IPS-NIHi7 (cell line): ENCODE measurements around the gene NLE1.
"Not testable (repeated sequence)": the region's sequence is repeated elsewhere in the genome, so short reads cannot be mapped to it uniquely, and the experiment has no call there.

Experiments
- DNase-seq: peaks from one replicate; pipeline ENCODE4 v3.0.0; 2012; ENCODE audit warnings: mixed read lengths; ENCODE audit errors: extremely low spot score

The NLE1 gene

DNA sequence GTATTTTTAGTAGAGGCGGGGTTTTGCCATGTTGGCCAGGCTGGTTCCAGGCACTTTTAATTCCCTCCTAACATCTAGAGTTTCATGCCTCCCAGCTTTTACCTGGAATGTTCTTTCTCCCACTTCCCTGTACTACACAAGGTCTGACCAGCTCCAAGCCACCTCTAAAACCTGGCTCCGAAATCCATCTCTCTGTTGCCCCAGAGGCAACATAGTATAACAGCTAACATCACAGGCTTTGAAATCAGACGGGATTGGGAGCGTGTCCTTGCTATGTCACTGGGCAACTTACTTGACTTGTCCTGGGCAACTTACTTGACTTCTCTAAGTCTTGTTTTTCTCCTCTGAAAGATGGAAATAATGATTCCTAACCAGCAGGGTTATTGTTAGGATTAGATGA lies 20.7 kb upstream of the NLE1 start:
- no peak for DNase-seq

- no peak for DNase-seq
Observed at GRCh38 chr17:35161281-35161761, 19.2 kb upstream of the NLE1 start.

DNA sequence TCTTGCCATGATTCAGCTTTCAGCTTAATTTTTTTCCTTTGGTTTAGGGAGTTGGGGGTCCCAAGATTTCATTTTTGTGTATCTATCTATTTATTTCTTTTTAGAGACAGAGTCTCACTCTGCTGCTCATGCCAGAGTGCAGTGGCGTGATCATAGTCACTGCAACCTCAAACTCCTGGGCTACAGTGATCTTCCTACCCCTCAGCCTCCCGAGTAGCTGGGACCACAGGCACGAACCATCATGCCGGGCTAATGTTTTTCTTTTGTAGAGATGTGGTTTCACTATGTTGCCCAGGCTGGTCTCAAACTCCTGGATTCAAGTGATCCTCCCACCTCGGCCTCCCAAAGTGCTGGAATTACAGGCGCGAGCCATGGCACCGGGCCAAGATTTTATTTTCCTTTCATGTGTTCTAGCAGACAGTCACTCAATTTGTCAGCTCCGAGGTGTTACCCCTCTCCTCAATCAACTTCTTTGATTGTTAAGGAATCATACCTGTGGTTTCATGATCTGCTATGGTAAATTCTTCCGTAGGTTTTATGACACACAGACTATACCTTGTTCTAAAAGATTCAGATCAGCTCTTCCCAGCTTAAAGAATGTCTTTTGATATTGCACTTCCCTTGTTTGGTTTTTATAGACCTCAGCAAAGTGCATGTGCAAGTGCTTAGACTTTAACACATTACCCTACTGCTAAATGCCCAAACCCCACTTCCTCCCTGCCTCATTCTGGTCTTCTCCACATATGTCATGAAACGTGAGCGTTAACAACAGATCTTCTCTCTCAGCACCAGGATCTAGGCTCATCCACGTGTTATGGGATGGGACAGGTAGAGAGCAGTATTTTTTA lies 18.5 kb upstream of the NLE1 start:
- DNase-seq: no peak

DNA sequence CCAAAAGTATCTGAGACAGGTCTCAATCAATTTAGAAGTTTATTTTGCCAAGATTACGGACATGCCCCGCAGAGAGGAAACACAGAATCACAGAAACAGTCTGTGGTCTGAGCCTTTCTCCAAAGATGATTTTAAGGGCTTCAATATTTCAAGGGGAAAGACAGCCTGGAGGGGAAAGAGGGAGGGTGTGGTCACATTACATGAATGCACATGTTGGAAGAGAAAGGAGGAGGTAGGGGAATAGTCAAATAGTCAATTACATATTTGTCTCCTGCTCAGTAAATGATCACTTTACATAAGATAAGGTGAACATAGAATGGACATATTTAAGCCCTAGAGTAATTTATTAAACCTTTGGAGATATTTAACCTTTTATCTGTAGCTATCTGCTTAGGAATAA lies 17.8 kb upstream of the NLE1 start:
- DNase-seq: no peak

GRCh38 chr17:35155246-35155645 lies 13.1 kb upstream of the NLE1 start:
- DNase-seq: no peak

GRCh38 chr17:35154196-35155165 lies 12.4 kb upstream of the NLE1 start:
- no peak for DNase-seq

DNA sequence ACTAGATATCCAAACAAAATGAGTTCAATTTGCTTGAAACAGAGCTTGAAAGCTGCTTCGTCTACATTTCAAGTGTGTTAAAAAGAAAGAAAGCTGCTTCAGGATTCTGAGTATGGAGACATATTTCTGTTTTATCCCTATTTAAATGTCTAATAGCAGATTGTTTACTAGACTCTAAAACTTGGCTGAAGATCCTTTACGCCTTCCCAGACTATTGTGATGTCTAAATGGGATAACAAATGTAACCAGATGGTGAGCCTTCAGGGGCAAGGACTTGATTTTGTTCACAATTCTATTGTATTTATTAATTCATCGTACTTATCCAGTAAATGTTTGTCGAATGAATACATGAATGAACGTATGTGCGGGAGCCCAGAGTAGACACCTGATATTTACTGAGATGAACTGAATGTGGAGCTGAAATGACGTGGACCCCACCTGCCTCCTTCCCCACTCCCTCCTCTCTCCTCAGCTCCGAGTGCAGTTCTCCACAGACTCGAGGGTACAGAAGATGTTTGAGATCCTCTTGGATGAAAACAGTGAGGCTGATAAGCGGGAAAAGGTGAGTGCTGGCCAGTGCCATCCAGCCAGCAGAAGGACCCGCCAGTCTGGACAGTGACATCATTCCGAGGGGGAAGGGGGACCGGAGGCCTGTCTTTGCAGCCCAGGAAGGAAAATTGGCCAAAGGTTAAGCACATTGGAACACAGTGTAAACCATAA lies 10.5 kb upstream of the NLE1 start:
- no peak for DNase-seq

- DNase-seq: not testable (repeated sequence)
Observed at GRCh38 chr17:35151080-35151479, 9.0 kb upstream of the NLE1 start.

DNA sequence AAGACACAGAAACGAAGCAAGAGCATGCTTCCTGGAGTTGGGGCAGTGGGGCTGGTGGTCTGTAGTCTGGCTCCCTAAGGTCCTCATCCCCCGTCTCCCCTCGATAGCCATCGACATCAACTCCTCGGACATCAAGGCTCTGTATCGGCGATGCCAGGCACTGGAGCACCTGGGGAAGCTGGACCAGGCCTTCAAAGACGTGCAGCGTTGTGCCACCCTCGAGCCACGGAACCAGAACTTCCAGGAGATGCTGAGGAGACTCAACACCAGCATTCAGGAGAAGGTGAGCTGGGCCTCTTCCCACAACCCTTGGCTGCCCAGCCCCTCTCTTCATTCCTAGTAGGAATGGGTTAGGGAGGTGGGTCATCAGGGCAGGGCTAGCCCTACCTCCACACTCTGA lies 7.8 kb upstream of the NLE1 start:
- DNase-seq: no peak

GRCh38 chr17:35148144-35148543 lies 6.0 kb upstream of the NLE1 start:
- no peak for DNase-seq

DNA sequence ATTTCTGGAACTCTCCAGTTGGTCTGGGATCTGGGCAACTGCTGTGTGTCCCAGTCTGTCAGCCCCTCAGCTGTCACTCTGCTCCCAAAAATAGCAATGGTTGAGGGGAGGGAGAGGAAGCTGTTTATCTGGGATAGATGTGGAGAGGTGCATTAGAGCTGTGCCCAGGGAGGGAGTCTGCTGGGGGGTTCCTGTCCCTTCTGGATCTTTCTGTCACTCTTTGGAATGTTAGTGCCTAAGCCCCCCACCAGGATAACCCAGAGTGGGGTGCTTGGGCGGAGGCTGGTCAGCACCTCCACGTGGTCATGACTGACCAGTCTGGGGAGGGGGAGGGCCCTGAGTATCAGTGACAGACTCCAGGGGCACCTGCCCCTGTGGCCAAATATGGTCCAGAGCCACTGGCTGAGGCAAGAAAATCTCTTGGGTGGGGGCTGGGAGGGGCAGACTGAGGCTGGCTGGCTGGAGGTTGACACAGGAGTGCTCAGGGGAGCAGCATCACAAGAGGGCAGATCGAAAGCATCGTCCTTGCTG lies 5.3 kb upstream of the NLE1 start, which contains the start of gene UNC45B:
TSS of gene UNC45B (plus strand) at position 443 of the 531 bp plus-strand sequence. CDS start 447 bp downstream, outside the sequence.
- DNase-seq: no peak

- DNase-seq: no peak
Observed at GRCh38 chr17:35146214-35146833, 4.2 kb upstream of the NLE1 start.

- no peak for DNase-seq
Observed at GRCh38 chr17:35144840-35145239, 2.7 kb upstream of the NLE1 start.

DNA sequence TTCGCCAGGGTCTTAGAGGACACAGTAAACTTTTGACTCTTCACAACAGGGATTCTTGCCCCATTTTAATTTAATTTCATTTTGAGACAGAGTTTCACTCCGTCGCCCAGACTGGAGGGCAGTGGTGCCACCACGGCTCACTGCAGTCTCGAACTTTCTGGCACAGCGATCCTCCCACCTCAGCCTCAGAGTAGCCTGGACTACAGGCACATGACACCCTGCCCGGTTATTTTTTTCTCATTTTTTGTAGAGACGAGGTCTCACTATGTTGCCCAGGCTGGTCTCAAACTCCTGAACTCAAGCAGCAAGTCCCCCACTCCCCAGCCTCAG lies 329 bp upstream of the NLE1 start:
- DNase-seq: no peak

DNA sequence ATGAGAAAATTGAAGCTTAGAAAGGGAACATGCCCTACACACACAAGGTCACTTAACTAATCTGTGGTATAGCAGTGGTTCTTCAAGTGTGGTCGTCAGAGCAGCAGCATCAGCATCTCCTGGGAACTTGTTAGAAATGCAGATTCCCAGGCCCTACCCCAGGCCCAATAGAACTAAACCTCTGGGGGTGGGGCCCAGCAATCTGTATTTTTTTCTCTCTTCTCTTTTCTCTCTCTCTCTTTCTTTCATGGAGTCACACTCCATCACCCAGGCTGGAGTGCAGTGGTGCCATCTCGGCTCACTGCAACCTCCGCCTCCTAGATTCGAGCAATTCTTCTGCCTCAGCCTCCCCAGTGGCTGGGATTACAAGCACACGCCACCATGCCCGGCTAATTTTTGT lies 3.9 kb downstream of the NLE1 start:
- DNase-seq: no peak

- DNase-seq: no peak
Observed at GRCh38 chr17:35135322-35135721, 6.8 kb downstream of the NLE1 start.

- no peak for DNase-seq
Observed at GRCh38 chr17:35132816-35133550, 9.1 kb downstream of the NLE1 start.

DNA sequence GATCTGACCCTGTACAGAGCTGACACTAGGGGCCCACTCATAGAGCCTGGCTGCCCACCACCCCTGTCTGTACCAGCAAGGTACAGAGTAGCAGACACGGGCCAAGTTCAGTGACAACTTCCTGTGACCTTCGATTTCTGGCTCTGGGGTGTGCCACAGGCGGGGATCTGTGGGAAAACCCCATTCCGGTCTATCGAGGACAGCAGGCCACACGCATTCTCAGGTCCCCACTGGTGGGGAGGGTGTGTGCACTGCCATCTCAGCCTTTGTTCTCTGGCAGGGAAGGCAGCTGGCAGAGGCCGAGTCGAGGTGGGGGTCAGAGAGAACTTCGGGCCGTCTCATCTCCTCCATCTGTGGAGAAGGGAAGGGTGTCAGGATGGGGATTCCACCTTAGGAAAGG lies 10.0 kb downstream of the NLE1 start:
- DNase-seq: no peak

DNA sequence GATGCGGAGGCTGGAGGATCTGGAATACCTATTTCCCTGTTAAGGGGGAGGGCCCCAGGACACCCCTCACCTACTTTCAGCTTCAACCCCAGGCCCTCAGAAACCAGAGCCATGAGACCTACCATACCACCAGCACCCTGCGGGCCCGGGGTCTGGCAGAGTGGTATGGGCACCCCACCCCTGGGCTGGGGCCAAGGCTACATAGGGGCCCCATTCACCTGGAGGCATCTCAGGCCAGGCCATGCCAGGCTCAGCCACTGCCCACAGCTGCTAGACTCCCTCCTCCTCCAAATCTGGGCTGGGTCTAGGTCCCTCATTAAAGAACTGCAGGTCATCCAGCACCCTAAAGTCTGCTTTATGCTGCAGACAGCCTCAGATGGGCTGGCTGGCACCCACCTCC lies 11.7 kb downstream of the NLE1 start:
- DNase-seq: no peak

DNA sequence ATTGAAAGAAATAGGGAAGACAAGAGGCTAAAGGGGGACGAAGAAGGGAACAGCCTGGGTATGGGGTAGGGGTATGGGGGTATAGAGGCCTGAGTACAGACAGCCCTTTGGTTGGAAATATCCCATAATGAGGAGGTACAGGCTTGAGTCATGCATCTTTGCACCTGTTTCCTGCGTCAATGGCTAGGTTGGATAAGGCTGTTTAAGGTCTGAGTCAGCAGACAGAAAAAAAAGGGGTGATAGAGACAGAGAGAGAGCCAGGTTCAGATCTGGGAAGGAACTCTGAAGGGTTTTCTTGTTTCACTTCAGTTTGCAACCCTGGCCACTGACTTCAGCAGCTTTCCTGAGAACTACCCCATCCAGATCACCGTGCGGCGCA lies 12.1 kb downstream of the NLE1 start:
- no peak for DNase-seq
